Activated CD4-positive, alpha-beta T cell treated with anti-CD3 and anti-CD28 coated beads, Interleukin-2, amount 10 ng/mL, durations not matched to agents 7 days and 5 days (primary cell): ENCODE data around the gene EHD4. TPM values are rescaled to one million over a fixed set of nuclear protein-coding genes. Genes with fewer than 3 reads are reported as not detected.

Experiments
- CTCF ChIA-PET: fragments of 350-600 bp; sonication (Branson Sonifier 250); formaldehyde crosslinking; loops from one replicate; lab custom pipeline; 2021; ENCODE audit warnings: antibody characterized with exemption; lab: Charles Lee
- POLR2A ChIA-PET: fragments of 350-600 bp; sonication (Branson Sonifier 250); formaldehyde crosslinking; loops from one replicate; lab custom pipeline; 2021; ENCODE audit warnings: antibody characterized with exemption; lab: Charles Lee
- DNase-seq: peaks from one replicate; pipeline ENCODE4 v3.0.0-alpha.2; 2020
- H3K27ac Mint-ChIP-seq: one replicate; pipeline ENCODE4 v1.8.0; 2021; ENCODE audit warnings: mild to moderate bottlenecking, moderate library complexity, mixed read lengths
- H3K27me3 Mint-ChIP-seq: one replicate; pipeline ENCODE4 v1.8.0; 2021; ENCODE audit warnings: mixed read lengths
- H3K36me3 Mint-ChIP-seq: one replicate; pipeline ENCODE4 v1.8.0; 2021; ENCODE audit warnings: low read depth, mixed read lengths
- H3K4me1 Mint-ChIP-seq: one replicate; pipeline ENCODE4 v1.8.0; 2021; ENCODE audit warnings: mixed read lengths
- H3K4me3 Mint-ChIP-seq: one replicate; pipeline ENCODE4 v1.8.0; 2021; ENCODE audit warnings: mild to moderate bottlenecking, moderate library complexity, mixed read lengths
- H3K9me3 Mint-ChIP-seq: one replicate; pipeline ENCODE4 v1.8.0; 2021; ENCODE audit warnings: mixed read lengths
- total RNA-seq, 2 experiments: library from RNA; stranded (reverse); gene quantifications; one replicate each; pipeline ENCODE4 v1.2.3, GENCODE V29; 2021

The EHD4 gene
- total RNA-seq, 2 experiments from 2014 or later, result 14.5 TPM

- H3K9me3 Mint-ChIP-seq, result no peaks in the 10 kb centered on the region
- peaks cover 6% of the 10 kb centered on the region for H3K36me3 Mint-ChIP-seq
- H3K27ac Mint-ChIP-seq, result no peak overlapping the region
- CTCF ChIA-PET, result interaction anchor here (0.6 to 0.9 kb wide), 4 partner anchors 8 to 163 kb away, joined by 3 to 4 read pairs (median 3); no protein-coding TSS in a partner anchor
- H3K4me3 Mint-ChIP-seq, result no peak overlapping the region
- H3K27me3 Mint-ChIP-seq, result no peaks in the 10 kb centered on the region
- H3K4me1 Mint-ChIP-seq, result peaks cover 3% of the 10 kb centered on the region
- POLR2A ChIA-PET, result no interaction called here
- no peak for DNase-seq
These were observed 23.9 kb downstream of the EHD4 start for GRCh38 chr15:41948490-41948889.

- no peaks in the 10 kb centered on the region for H3K27me3 Mint-ChIP-seq
- no peaks in the 10 kb centered on the region for H3K9me3 Mint-ChIP-seq
- no peak overlapping the region for H3K4me3 Mint-ChIP-seq
- peaks cover 6% of the 10 kb centered on the region for H3K36me3 Mint-ChIP-seq
- POLR2A ChIA-PET, result no interaction called here
- DNase-seq, result no peak
- CTCF ChIA-PET, result no interaction called here
- H3K27ac Mint-ChIP-seq, result no peak overlapping the region
- H3K4me1 Mint-ChIP-seq, result peaks cover 5% of the 10 kb centered on the region
These were observed 25.4 kb downstream of the EHD4 start for GRCh38 chr15:41946970-41947369.

GRCh38 chr15:41945731-41946130 is 26.6 kb downstream of the EHD4 start:
- Mint-ChIP-seq H3K36me3 (peaks cover 11% of the 10 kb centered on the region), H3K4me3 (no peak overlapping the region), H3K4me1 (peaks cover 10% of the 10 kb centered on the region), H3K27ac (no peak overlapping the region), H3K27me3 (no peaks in the 10 kb centered on the region), H3K9me3 (no peaks in the 10 kb centered on the region)
- POLR2A ChIA-PET, result no interaction called here
- CTCF ChIA-PET, result interaction anchor here (0.6 kb wide), 1 partner anchor 1142 kb away, joined by 3 read pairs; no protein-coding TSS in a partner anchor
- DNase-seq, result no peak

- POLR2A ChIA-PET, result no interaction called here
- no peaks in the 10 kb centered on the region for H3K9me3 Mint-ChIP-seq
- DNase-seq, result no peak
- H3K27ac Mint-ChIP-seq, result no peak overlapping the region
- peaks cover 15% of the 10 kb centered on the region for H3K4me1 Mint-ChIP-seq
- H3K36me3 Mint-ChIP-seq, result peaks cover 16% of the 10 kb centered on the region
- CTCF ChIA-PET, result interaction anchor here (0.6 kb wide), 1 partner anchor 1142 kb away, joined by 3 read pairs; no protein-coding TSS in a partner anchor
- H3K4me3 Mint-ChIP-seq, result no peak overlapping the region
- H3K27me3 Mint-ChIP-seq, result no peaks in the 10 kb centered on the region
These were observed 27.1 kb downstream of the EHD4 start for GRCh38 chr15:41945221-41945620.

- POLR2A ChIA-PET, result no interaction called here
- H3K27ac Mint-ChIP-seq, result no peak overlapping the region
- no peaks in the 10 kb centered on the region for H3K27me3 Mint-ChIP-seq
- CTCF ChIA-PET, result interaction anchor here (1.6 kb wide), 1 partner anchor 11 kb away, joined by 4 read pairs; no protein-coding TSS in a partner anchor
- H3K4me1 Mint-ChIP-seq, result peaks cover 17% of the 10 kb centered on the region
- H3K36me3 Mint-ChIP-seq, result peaks cover 16% of the 10 kb centered on the region
- no peak overlapping the region for H3K4me3 Mint-ChIP-seq
- no peaks in the 10 kb centered on the region for H3K9me3 Mint-ChIP-seq
- DNase-seq, result no peak
These were observed 27.9 kb downstream of the EHD4 start for GRCh38 chr15:41944313-41944940.

GRCh38 chr15:41943543-41944312 is 28.6 kb downstream of the EHD4 start:
- Mint-ChIP-seq H3K36me3 (peaks cover 16% of the 10 kb centered on the region), H3K9me3 (no peaks in the 10 kb centered on the region), H3K4me1 (peaks cover 19% of the 10 kb centered on the region), H3K4me3 (no peak overlapping the region), H3K27ac (no peak overlapping the region), H3K27me3 (no peaks in the 10 kb centered on the region)
- DNase-seq, result no peak
- ChIA-PET POLR2A (no interaction called here), CTCF (interaction anchor here (1.6 to 5.5 kb wide), 2 partner anchors 9 to 11 kb away, joined by 4 to 36 read pairs; no protein-coding TSS in a partner anchor)

GRCh38 chr15:41942886-41943285 is 29.5 kb downstream of the EHD4 start:
- Mint-ChIP-seq H3K4me3 (no peak overlapping the region), H3K36me3 (peaks cover 16% of the 10 kb centered on the region), H3K4me1 (peaks cover 26% of the 10 kb centered on the region), H3K9me3 (no peaks in the 10 kb centered on the region), H3K27ac (peak overlapping the region; percentile 39), H3K27me3 (no peaks in the 10 kb centered on the region)
- no peak for DNase-seq
- ChIA-PET POLR2A (no interaction called here), CTCF (interaction anchor here (1.6 to 5.5 kb wide), 3 partner anchors 10 to 19 kb away, joined by 4 to 36 read pairs (median 4); no protein-coding TSS in a partner anchor)

GRCh38 chr15:41941644-41942415 is 30.5 kb downstream of the EHD4 start:
- no peak for DNase-seq
- ChIA-PET CTCF (interaction anchor here (0.5 to 5.5 kb wide), 5 partner anchors 11 to 333 kb away, joined by 3 to 36 read pairs (median 4); no protein-coding TSS in a partner anchor), POLR2A (no interaction called here)
- H3K36me3 Mint-ChIP-seq, result peaks cover 16% of the 10 kb centered on the region
- peaks cover 34% of the 10 kb centered on the region for H3K4me1 Mint-ChIP-seq
- no peak overlapping the region for H3K4me3 Mint-ChIP-seq
- no peaks in the 10 kb centered on the region for H3K27me3 Mint-ChIP-seq
- H3K9me3 Mint-ChIP-seq, result no peaks in the 10 kb centered on the region
- H3K27ac Mint-ChIP-seq, result no peak overlapping the region

- POLR2A ChIA-PET, result interaction anchor here (1.4 kb wide), 2 partner anchors 30 to 32 kb away, joined by 5 to 6 read pairs; partner anchors contain the start of gene EHD4
- Mint-ChIP-seq H3K9me3 (peaks cover 2% of the 10 kb centered on the region), H3K27me3 (no peaks in the 10 kb centered on the region), H3K36me3 (peaks cover 19% of the 10 kb centered on the region), H3K4me1 (peaks cover 47% of the 10 kb centered on the region), H3K27ac (peak overlapping the region; percentile 66), H3K4me3 (no peak overlapping the region)
- peak; percentile 25 for DNase-seq
- CTCF ChIA-PET, result interaction anchor here (0.6 to 5.5 kb wide), 4 partner anchors 8 to 24 kb away, joined by 3 to 36 read pairs (median 5); no protein-coding TSS in a partner anchor
These were observed 31.9 kb downstream of the EHD4 start for GRCh38 chr15:41940441-41940857.

GRCh38 chr15:41939986-41940385 is 32.4 kb downstream of the EHD4 start:
- Mint-ChIP-seq H3K27me3 (no peaks in the 10 kb centered on the region), H3K27ac (peak overlapping the region; percentile 66), H3K4me1 (peaks cover 52% of the 10 kb centered on the region), H3K4me3 (no peak overlapping the region), H3K9me3 (peaks cover 2% of the 10 kb centered on the region), H3K36me3 (peaks cover 21% of the 10 kb centered on the region)
- CTCF ChIA-PET, result interaction anchor here (0.6 to 5.5 kb wide), 5 partner anchors 9 to 618 kb away, joined by 3 to 36 read pairs (median 5); no protein-coding TSS in a partner anchor
- no peak for DNase-seq
- POLR2A ChIA-PET, result interaction anchor here (1.4 kb wide), 2 partner anchors 30 to 33 kb away, joined by 5 to 6 read pairs; partner anchors contain the start of gene EHD4

- CTCF ChIA-PET, result interaction anchor here (0.7 to 3.0 kb wide), 16 partner anchors 9 to 164 kb away, joined by 3 to 18 read pairs (median 4); no protein-coding TSS in a partner anchor
- POLR2A ChIA-PET, result interaction anchor here (0.6 to 1.2 kb wide), 3 partner anchors 32 to 164 kb away, joined by 3 to 11 read pairs (median 5); partner anchors contain the start of gene EHD4
- Mint-ChIP-seq H3K4me3 (peak overlapping the region; percentile 57), H3K4me1 (peaks cover 69% of the 10 kb centered on the region), H3K9me3 (peaks cover 2% of the 10 kb centered on the region), H3K27me3 (no peaks in the 10 kb centered on the region), H3K36me3 (peaks cover 15% of the 10 kb centered on the region), H3K27ac (peak overlapping the region; percentile 99)
- DNase-seq, result no peak
These were observed 34.8 kb downstream of the EHD4 start for GRCh38 chr15:41937568-41937923.
